ENCODE measurements around the gene POLRMT. TPM values are rescaled to one million over a fixed set of nuclear protein-coding genes. Genes with fewer than 3 reads are reported as not detected.

POLRMT gene
- total and polyA plus RNA-seq, 8 donors, result 18.5 to 196 (median 80.9) TPM

GRCh38 chr19:624433-625109 is 8.8 kb downstream of the POLRMT start:
- Histone ChIP-seq H3K4me1 (peaks cover 0 to 7% (median 2%) of the 10 kb centered on the region in 4 donors), H3K36me3 (peaks cover 30 to 98% (median 95%) of the 10 kb centered on the region in 4 donors), H3K27me3 (no peaks in the 10 kb centered on the region), H3K4me3 (no peak overlapping the region), H3K9me3 (no peaks in the 10 kb centered on the region), H3K27ac (no peak overlapping the region)
- WGBS, 5 donors, result 89 to 95% (median 95%) methylated on average over 15 to 24 of the region's 24 CpGs
- no peak for DNase-seq
- intact Hi-C loops (cut with DNase I; ENCODE audit: low total_unique reads), result no loop called here
- no peak for TF ChIP-seq EP300 (IDR thresholded peaks at IDR 0.05)
- TF ChIP-seq, protein P1, sequence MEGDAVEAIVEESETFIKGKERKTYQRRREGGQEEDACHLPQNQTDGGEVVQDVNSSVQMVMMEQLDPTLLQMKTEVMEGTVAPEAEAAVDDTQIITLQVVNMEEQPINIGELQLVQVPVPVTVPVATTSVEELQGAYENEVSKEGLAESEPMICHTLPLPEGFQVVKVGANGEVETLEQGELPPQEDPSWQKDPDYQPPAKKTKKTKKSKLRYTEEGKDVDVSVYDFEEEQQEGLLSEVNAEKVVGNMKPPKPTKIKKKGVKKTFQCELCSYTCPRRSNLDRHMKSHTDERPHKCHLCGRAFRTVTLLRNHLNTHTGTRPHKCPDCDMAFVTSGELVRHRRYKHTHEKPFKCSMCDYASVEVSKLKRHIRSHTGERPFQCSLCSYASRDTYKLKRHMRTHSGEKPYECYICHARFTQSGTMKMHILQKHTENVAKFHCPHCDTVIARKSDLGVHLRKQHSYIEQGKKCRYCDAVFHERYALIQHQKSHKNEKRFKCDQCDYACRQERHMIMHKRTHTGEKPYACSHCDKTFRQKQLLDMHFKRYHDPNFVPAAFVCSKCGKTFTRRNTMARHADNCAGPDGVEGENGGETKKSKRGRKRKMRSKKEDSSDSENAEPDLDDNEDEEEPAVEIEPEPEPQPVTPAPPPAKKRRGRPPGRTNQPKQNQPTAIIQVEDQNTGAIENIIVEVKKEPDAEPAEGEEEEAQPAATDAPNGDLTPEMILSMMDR (IDR thresholded peaks at IDR 0.05), result no peak
- no peak for TF ChIP-seq POLR2A (IDR thresholded peaks at IDR 0.05)
- no peak for TF ChIP-seq POLR2AphosphoS5 (IDR thresholded peaks at IDR 0.05)

GRCh38 chr19:623974-624373 is 9.4 kb downstream of the POLRMT start:
- H3K36me3 ChIP-seq, result peaks cover 31 to 98% (median 95%) of the 10 kb centered on the region in 4 donors
- WGBS, 5 donors, result 81 to 86% (median 84%) methylated on average over 24 of the region's 24 CpGs
- H3K27ac ChIP-seq, result no peak overlapping the region
- H3K27me3 ChIP-seq, result no peaks in the 10 kb centered on the region
- no peak overlapping the region for H3K4me3 ChIP-seq
- intact Hi-C loops (cut with DNase I; ENCODE audit: low total_unique reads), result no loop called here
- H3K4me1 ChIP-seq, result peaks cover 0 to 1% (median 0%) of the 10 kb centered on the region in 4 donors
- no peaks in the 10 kb centered on the region for H3K9me3 ChIP-seq
- TF ChIP-seq POLR2A (IDR thresholded peaks at IDR 0.05) (no peak), POLR2AphosphoS5 (IDR thresholded peaks at IDR 0.05) (no peak), EP300 (IDR thresholded peaks at IDR 0.05) (no peak)
- TF ChIP-seq, protein P1 (IDR thresholded peaks at IDR 0.05), result no peak
- no peak for DNase-seq

- 90 to 95% (median 94%) methylated on average over 39 to 44 of the region's 44 CpGs for WGBS, 5 donors
- no peak for TF ChIP-seq EP300 (IDR thresholded peaks at IDR 0.05)
- no peak for TF ChIP-seq POLR2A (IDR thresholded peaks at IDR 0.05)
- TF ChIP-seq, protein P1 (IDR thresholded peaks at IDR 0.05), result no peak
- TF ChIP-seq POLR2AphosphoS5 (IDR thresholded peaks at IDR 0.05), result no peak
- DNase-seq, result no peak
Observed at GRCh38 chr19:623175-623916, 10.0 kb downstream of the POLRMT start.

DNA sequence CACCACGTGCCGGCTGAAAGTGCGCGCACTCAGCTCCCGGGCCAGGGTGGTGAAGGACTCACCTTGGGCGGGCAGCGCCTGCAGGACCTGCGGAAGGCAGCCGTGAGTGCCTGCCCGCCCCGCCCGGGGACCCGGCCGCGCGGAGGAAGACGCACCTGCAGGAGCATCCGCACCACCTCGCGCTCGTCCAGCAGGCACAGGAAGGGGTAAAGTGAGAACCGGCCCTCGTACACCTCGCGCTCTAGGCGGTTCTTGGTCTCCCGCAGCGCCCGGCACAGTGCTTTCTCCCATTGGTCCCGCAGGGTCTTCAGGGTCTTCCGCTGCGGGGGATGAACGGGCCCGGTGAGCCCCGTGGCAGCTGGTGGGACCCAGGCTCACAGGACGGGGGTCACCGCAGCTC is 10.7 kb downstream of the POLRMT start:
- 93 to 96% (median 95%) methylated on average over 24 to 37 of the region's 37 CpGs for WGBS, 5 donors
- Histone ChIP-seq H3K9me3 (no peaks in the 10 kb centered on the region), H3K27me3 (no peaks in the 10 kb centered on the region), H3K27ac (no peak overlapping the region), H3K36me3 (peaks cover 43 to 98% (median 95%) of the 10 kb centered on the region in 4 donors), H3K4me1 (no peaks in the 10 kb centered on the region), H3K4me3 (no peak overlapping the region)
- intact Hi-C loops (cut with DNase I; ENCODE audit: low total_unique reads), result no loop called here
- TF ChIP-seq POLR2AphosphoS5 (IDR thresholded peaks at IDR 0.05) (no peak), POLR2A (IDR thresholded peaks at IDR 0.05) (no peak), EP300 (IDR thresholded peaks at IDR 0.05) (no peak)
- TF ChIP-seq, protein P1 (IDR thresholded peaks at IDR 0.05), result no peak
- DNase-seq, result no peak

More at GRCh38 chr19:623175-623916, 10.0 kb downstream of the POLRMT start:
- intact Hi-C loops (cut with DNase I; ENCODE audit: low total_unique reads), result no loop called here
- H3K36me3 ChIP-seq, result peaks cover 38 to 98% (median 95%) of the 10 kb centered on the region in 4 donors
- H3K27me3 ChIP-seq, result no peaks in the 10 kb centered on the region
- H3K4me3 ChIP-seq, result no peak overlapping the region
- H3K27ac ChIP-seq, result no peak overlapping the region
- no peaks in the 10 kb centered on the region for H3K4me1 ChIP-seq
- H3K9me3 ChIP-seq, result no peaks in the 10 kb centered on the region

All from stomach (tissue), 9 donors.